Forelimb muscle (tissue), 1 donor: ENCODE results near the gene HDAC4. TPM values are rescaled to one million over a fixed set of nuclear protein-coding genes. Genes with fewer than 3 reads are reported as not detected.

Experiments used
- DNase-seq: peaks from one replicate; pipeline ENCODE4 v3.0.0-alpha.2; 2013; ENCODE audit warnings: low read depth
- polyA plus RNA-seq: library from polyadenylated mRNA; unstranded; fragments of 120-200 nt; gene quantifications from one replicate; pipeline ENCODE4 v1.2.1, GENCODE V29; 2013; ENCODE audit not compliant: insufficient read length

Gene HDAC4
- polyA plus RNA-seq, 1 donor: 12.6 TPM

DNA sequence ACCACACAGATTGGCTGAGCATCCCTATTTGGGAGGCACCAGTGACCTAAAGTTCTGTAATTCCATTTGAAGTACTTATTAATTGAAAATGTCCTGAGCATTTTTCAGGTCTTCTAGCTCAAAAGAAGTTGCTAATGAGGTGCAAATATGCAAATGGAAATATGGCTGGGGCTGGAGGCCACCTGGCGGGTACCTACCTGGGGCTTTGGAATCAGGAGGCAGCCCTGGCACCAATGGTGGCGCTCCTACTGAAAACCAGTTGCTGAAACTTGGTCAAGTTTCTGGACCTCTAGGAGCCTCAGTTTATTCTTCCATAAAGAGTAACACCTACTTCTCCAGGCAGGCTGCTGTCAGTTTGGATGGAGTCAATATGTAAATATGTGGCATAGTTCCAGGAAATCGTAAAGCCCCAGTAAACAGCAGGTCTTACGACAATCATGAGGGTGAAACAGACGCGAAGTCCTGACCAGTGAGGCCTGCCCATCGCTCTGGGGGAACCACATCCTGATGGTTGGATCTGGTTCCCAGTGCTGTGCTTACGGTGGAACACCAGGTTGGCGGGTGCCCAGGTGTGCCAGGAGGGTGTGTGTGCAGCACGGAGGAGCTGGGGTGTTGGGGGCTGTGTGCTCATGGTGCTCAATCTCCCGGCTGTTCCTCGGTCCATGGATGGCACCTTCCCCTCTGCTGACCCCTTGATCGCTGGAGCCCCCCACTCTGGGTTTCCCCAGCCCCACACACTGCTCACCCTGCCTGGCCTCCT, 366.8 kb downstream of the HDAC4 start:
- no peak for DNase-seq

- no peak for DNase-seq
These were observed 370.9 kb downstream of the HDAC4 start for GRCh38 chr2:239029958-239030357.

GRCh38 chr2:239028253-239028619, 372.6 kb downstream of the HDAC4 start:
- no peak for DNase-seq

DNA sequence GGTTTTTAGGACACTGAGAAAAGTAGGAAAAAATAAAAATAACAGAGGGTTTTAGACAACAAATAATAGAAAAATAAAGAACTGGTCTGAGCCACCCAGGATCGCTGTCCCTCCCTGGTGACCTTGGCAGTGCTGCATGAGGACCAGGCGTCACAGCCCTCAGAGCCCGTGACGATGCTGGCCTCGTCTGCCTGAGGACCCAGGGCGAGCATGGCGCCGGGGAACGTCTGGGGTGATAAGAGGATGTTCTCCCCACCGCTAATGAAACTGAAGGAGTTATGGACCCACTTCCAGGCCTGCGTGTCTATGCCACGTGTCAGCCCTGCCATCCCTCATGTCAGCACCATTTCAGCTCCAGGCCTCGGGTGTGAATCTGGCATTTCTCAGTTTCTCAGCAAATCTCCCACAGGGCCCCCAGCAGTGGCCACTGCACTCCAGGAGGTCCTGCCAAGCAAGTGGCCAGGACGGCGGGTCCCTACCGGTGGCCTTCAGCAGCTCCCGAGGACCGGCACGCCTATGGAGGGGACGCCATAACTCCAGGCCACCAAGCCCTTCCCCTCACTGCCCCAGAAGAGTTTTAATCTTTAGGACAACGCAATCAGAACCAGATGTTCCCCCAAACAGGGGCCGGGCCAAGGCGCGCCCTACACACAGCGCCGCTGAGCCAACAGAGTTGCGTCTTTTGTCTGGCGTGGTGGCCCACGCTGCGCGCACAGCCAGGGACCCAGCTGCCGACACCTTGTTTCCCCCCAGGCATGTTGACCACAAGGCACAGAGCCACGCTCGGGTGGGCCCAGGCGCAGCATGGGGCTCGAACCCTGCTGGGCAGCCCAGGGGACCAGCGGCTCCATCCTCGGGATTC, 373.2 kb downstream of the HDAC4 start:
- no peak for DNase-seq

- no peak for DNase-seq
These were observed 374.0 kb downstream of the HDAC4 start for GRCh38 chr2:239026711-239027361.

DNA sequence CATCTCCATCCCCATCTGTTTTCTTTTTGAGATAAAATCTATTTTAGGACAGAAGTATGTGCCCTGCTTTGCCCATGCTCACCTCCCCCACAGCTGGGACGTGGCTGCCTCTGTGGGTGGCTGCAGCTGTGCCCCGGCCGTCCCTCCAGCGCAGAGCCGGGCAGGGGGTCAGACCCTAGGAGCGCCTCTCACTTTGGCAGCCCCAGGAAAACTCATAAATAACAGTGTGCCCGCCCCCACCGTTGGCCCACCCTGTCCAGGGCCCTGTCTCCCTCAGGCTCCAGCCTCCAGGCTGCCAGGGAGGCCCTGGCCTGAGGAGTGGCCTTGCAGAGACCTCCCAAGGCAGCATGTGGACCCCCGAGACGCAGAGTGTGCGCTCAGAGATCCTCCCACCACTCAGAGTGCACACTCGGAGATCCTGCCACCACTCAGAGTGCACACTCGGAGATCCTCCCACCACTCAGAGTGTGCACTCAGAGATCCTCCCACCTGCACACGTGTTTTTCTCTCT, 374.8 kb downstream of the HDAC4 start:
- DNase-seq: no peak

DNA sequence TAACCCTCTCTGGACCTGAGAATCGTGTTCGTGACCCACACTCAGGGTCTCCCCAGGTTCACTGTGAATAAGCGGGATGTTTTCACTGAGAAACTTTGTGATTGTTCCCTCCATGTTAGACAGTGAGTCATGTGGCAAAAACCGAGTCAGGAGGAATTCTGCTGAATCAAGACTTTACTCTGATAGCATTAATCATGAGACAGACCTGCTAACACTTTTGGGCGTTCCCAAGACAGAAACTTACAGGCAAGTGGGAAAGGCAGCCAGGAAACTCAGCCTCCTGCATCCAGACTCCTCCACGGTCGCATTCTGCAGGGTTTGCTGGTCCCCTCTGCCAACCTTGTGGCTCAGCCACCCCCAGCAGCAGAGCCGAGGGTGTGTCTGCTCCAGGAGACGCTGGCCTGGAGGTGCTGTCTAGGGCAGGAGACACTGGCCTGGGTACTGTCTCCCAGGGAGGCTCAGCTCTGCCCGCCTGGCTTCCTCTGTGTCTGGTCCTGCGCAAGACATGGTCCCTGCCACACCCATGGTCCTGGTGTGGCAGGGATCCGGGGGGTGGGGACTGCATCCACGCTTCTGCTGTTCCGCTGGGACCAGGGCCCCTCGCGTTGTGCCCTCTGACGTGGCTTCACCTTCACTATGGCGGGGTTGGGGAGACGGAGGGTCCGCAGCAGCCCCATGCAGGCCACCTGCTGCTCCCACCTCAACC, 375.6 kb downstream of the HDAC4 start:
- no peak for DNase-seq

GRCh38 chr2:239024226-239024625, 376.6 kb downstream of the HDAC4 start:
- no peak for DNase-seq

GRCh38 chr2:239022437-239023260, 378.2 kb downstream of the HDAC4 start:
- DNase-seq: no peak

DNA sequence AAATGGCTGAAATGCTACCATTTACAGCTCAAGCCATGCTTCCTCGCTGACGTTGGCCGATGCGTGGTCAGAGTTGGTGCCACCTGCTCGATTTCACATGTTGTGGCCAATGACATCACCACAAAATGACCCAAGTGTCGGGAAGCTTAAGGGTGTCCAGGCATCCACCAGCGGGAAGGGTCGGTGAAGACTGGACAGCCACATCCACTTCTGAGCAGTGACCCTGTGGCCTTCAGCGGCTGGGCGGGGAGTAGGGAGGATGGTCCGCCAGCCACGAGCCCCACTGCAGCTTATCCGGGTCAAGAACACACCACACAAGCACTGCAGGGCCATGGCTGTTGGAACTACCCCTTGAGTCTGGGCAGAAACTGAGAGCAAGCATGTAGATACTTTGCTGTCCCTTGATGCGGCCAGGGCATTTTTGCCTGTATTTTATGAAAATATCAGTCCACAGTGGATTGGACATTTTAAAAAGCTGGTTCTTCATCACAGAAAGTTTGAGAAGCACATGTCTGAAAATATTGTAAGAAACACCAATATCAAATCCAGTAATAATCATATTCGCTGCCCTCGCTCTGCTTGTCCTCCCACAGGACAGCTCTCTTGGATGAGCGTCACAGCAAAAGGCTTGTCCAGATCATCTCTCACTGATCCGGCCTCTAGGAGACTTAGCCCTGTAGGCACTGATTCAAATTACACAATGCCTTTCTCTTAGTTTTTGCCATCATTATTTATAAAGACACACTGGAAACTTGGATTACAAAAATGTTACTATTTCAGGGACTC, 379.0 kb downstream of the HDAC4 start:
- DNase-seq: no peak

DNA sequence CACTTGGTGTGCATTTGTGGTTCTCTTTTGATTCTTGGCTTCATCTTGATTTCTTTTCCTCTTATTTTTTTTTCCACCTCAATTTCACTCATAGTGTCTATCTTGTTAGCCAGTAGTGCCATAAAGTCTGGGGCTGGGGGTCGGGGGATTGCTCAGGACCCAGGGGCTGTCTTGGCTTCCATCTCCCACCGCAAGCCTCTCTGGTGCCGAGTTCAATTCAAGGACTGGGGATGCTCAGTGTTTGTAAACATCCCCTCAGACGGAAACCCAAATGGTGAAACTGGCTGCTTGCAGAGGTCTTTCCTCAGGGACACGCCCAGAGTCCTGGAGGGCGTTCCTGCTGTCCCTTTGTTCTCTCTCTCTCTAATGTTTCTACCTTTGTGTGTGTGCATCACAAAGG, 379.6 kb downstream of the HDAC4 start:
- DNase-seq: no peak

- DNase-seq: no peak
These were observed 380.2 kb downstream of the HDAC4 start for GRCh38 chr2:239020541-239021041.

DNA sequence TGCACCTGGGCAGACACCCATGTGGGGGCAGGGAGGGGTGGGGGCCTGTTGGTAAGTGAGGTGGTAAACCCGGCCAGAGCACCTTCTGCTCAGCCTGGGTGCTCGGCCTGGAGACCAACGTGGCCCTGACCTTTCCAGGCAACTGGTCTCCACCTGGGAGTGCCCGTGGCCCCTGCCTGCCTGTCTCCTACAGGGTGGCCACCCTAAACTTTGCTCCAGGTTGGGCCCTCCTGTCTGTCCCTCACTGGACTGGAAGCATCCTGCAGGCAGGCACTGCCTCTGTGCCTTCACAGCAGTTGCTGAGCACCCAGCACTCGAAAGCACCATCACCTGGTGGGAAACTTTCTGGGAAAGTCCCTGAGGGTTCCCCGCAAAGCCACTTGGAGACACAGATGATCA, 381.6 kb downstream of the HDAC4 start:
- DNase-seq: no peak

- no peak for DNase-seq
These were observed 382.3 kb downstream of the HDAC4 start for GRCh38 chr2:239018271-239019182.

DNA sequence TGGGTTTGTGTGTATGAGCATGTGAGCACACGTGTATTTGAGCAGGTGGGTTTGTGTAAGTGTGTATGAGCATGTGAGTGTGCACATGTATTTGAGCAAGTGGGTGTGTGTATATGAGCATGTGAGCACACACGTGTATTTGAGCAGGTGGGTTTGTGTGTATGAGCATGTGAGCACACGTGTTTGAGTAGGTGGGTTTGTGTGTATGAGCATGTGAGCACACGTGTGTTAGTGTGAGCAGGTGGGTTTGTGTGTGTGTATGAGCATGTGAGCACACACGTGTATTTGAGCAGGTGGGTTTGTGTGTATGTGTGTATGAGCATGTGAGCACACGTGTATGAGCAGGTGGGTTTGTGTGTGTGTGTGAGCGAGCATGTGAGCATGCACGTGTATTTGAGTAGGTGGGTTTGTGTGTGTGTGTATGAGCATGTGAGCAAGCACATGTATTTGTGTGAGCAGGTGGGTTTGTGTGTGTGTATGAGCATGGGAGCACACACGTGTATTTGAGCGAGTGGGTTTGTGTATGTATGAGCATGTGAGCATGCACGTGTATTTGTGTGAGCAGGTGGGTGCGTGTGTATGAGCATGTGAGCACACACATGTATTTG, 383.2 kb downstream of the HDAC4 start:
- DNase-seq: no peak

DNA sequence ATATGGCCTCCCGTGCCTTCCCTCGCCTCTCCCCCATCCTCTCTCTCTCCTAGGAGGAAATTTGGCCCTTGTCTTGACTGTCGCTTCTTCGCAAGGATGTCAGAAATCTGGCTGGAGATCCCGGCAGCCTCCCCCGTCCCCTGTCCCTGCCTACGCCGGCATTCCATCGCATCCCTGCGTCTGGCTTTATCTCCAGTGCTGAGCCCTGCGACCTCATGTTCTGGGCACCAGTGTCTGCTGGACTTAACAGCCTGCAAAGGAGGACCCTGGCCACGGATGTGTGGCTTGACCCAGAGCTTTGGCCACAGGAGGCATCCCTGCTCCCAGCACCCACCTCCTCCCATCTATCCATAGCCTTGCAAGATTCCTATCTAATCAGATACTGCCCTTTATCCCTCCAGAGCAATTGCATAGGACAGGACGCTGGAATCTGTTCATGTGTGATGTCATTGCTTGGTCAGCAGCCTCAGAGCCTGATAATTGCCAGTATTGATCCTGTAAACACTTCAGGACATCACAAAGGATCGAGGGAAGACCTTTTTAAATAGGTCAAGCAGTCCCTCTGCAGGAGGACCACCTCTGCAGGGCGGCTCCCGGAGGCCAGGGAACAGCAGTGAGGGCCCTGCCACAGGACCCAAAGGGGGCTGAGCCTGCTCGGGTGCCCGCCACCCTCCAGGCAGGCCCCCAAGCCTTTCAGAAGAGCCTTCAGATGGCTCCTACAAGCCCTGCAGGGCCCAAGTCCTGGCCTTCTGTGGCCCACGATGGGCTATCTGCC, 384.7 kb downstream of the HDAC4 start:
- no peak for DNase-seq

DNA sequence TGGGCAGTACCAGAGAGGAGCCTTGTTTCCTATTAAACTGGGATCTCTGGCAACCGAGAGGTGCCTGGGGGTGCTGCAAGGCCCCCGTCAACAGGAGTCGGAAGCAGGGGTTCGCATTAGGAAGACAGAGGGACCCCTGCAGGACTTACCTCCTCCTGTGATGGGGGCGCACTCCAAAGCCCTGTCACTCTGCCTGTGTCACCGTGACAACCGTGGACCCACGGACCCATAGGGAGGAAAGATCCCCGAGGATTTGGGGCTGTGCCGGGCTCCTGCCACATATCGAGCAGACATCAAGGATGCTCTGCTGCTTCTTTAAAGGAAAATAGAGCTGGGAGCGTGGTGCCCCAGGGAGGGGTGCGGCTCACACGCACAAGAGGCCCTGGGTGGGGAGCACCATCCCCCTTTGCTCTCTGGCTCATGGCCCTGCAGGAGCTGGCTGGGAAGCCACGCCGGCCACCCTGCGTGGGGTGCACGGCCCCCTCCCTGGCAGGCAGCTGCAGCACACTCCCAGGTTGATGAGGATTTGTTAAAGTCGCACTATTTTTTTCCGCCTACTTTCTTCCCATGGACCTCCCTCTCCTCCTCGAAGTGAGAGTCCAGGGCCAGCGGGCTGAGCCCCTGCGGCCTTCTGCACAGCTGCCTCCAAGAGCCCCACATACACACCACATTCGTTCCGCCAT, 385.5 kb downstream of the HDAC4 start:
- DNase-seq: no peak
